Esophagus muscularis mucosa (tissue), 4 donors: ENCODE results near the gene DNAJC17.

Experiments
- CTCF ChIP-seq, 3 experiments: fragments of 200-600 bp in 2 of 3; fragments of 450-650 bp in 1 of 3; sonication (generic) in 2 of 3; IDR thresholded peaks; one replicate each; pipeline ENCODE4 v1.5.1; 2017 to 2019; ENCODE audit warnings: antibody characterized with exemption in 3 of 3, mild to moderate bottlenecking in 2 of 3, moderate library complexity in 1 of 3
- EP300 ChIP-seq: sonication (generic); formaldehyde crosslinking; IDR thresholded peaks from one replicate; pipeline ENCODE4 v1.6.1; 2017; ENCODE audit warnings: antibody characterized with exemption
- POLR2A ChIP-seq: fragments of 450-650 bp; IDR thresholded peaks from one replicate; pipeline ENCODE4 v1.6.1; 2017; ENCODE audit warnings: antibody characterized with exemption, moderate library complexity, mild to moderate bottlenecking, low read depth
- POLR2AphosphoS5 ChIP-seq, 2 donors: sonication (generic); formaldehyde crosslinking; IDR thresholded peaks; one replicate each; pipeline ENCODE4 v1.6.1; 2017; ENCODE audit warnings: antibody characterized with exemption in 2 of 2

GRCh38 chr15:40826423-40827075, 19.3 kb upstream of the DNAJC17 start:
- TF ChIP-seq CTCF (IDR thresholded peaks at IDR 0.05) (no peak), POLR2AphosphoS5 (IDR thresholded peaks at IDR 0.05) (no peak), POLR2A (no peak), EP300 (no peak)
